ENCODE results near the gene LDLRAD1.

GRCh38 chr1:53981220-53981619 lies 36.8 kb downstream of the LDLRAD1 start:
- TF ChIP-seq POLR2A (IDR thresholded peaks at IDR 0.05) = no peak
- no peak for TF ChIP-seq CTCF (IDR thresholded peaks at IDR 0.05)

Data from upper lobe of left lung (tissue), 4 donors.